ENCODE data around the gene SLC41A1.

DNA sequence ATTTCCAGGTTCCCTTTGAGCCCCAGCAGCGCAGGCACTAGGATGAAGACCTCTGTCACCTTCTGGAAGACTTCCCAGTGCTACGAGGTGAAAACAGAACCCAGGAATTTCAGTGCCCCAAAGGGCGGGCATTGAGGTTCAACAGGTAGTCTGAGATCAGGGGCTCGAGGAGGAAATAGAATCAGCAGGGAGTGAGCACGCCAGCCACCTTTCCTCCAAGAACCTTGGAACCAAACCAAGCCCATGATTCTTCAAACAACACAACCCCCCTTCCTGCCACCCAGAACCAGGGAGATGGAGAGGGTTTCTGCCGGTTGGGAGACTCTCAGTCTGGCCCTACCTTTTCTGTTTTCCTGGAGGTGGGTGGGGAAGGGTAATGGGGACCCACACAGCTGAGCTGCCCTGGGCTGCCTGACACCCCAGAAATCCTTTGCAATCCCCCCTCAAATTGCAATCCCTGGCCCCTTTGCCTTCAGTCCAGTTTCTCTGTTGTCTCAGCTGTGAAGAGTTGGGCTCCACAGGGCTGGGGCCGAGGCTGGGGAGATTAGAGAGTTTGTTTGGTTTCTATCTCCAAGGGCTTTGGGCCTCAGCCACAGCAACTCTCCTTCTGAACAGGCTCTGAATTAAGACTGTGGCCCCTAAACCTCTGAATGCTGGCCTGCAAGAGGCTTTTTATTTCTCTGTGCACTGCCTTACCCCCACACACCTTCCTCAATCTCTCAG, 11.9 kb downstream of the SLC41A1 start:
- TF ChIP-seq, protein P1, sequence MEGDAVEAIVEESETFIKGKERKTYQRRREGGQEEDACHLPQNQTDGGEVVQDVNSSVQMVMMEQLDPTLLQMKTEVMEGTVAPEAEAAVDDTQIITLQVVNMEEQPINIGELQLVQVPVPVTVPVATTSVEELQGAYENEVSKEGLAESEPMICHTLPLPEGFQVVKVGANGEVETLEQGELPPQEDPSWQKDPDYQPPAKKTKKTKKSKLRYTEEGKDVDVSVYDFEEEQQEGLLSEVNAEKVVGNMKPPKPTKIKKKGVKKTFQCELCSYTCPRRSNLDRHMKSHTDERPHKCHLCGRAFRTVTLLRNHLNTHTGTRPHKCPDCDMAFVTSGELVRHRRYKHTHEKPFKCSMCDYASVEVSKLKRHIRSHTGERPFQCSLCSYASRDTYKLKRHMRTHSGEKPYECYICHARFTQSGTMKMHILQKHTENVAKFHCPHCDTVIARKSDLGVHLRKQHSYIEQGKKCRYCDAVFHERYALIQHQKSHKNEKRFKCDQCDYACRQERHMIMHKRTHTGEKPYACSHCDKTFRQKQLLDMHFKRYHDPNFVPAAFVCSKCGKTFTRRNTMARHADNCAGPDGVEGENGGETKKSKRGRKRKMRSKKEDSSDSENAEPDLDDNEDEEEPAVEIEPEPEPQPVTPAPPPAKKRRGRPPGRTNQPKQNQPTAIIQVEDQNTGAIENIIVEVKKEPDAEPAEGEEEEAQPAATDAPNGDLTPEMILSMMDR (IDR thresholded peaks at IDR 0.05), result no peak
- no peak for TF ChIP-seq POLR2AphosphoS5 (IDR thresholded peaks at IDR 0.05)
- TF ChIP-seq POLR2A (IDR thresholded peaks at IDR 0.05), result no peak
